BE2C (cell line): ENCODE results near the gene ABCC8.

Experiments
- DNase-seq: peaks from one replicate; pipeline ENCODE4 v3.0.0-alpha.2; 2020
- H3K27me3 ChIP-seq: fragments of 250-450 bp; sonication (Bioruptor Pico); 2 replicates; pipeline ENCODE4 v1.5.1; 2020; ENCODE audit warnings: mild to moderate bottlenecking
- H3K36me3 ChIP-seq: fragments of 250-450 bp; sonication (Bioruptor Pico); 2 replicates; pipeline ENCODE4 v1.5.1; 2020; ENCODE audit warnings: mild to moderate bottlenecking
- H3K4me1 ChIP-seq: fragments of 250-450 bp; sonication (Bioruptor Pico); 2 replicates; pipeline ENCODE4 v1.5.1; 2020
- H3K4me3 ChIP-seq: 2 replicates; pipeline ENCODE4 v1.5.1; 2011; ENCODE audit warnings: low read depth, low read length
- H3K9me3 ChIP-seq: fragments of 250-450 bp; sonication (Bioruptor Pico); 2 replicates; pipeline ENCODE4 v1.5.1; 2020
- CTCF ChIP-seq: IDR thresholded peaks from 2 replicates; pipeline ENCODE4 v1.5.1; 2012; ENCODE audit warnings: mild to moderate bottlenecking, low read depth, low read length

ABCC8 gene

GRCh38 chr11:17479284-17480214, 2.9 kb upstream of the ABCC8 start:
- H3K36me3 ChIP-seq = no peaks in the 10 kb centered on the region
- peak overlapping the region; percentile 32 for H3K4me3 ChIP-seq
- H3K4me1 ChIP-seq = no peaks in the 10 kb centered on the region
- peaks cover 13% of the 10 kb centered on the region for H3K27me3 ChIP-seq
- H3K9me3 ChIP-seq = no peaks in the 10 kb centered on the region
- no peak for TF ChIP-seq CTCF
- DNase-seq = peak; percentile 58

DNA sequence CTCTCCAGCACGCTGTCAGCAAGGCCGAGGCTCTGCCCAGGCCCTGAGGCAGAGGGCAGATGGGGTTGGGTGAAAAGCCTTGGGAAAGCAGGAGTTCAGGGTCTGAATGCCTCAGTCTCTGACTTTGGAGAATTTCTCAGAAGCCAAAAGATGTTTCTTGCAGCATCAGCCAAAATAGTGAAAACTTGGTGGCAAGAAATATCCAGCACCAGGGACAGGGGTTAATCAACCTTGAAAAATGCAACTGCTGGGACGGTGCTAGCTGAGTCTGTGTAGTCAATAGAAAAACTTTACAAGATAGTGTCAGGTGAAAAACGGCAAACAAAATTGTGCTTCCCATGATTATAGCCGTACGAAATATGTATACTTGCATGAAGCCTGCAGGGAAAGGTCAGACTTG, 1.4 kb upstream of the ABCC8 start:
- Histone ChIP-seq H3K4me1 (no peaks in the 10 kb centered on the region), H3K36me3 (no peaks in the 10 kb centered on the region), H3K9me3 (no peaks in the 10 kb centered on the region), H3K4me3 (no peak overlapping the region), H3K27me3 (peaks cover 13% of the 10 kb centered on the region)
- DNase-seq = no peak
- no peak for TF ChIP-seq CTCF

GRCh38 chr11:17477361-17477760, 716 bp upstream of the ABCC8 start:
- no peaks in the 10 kb centered on the region for H3K4me1 ChIP-seq
- no peaks in the 10 kb centered on the region for H3K9me3 ChIP-seq
- no peaks in the 10 kb centered on the region for H3K36me3 ChIP-seq
- TF ChIP-seq CTCF = no peak
- H3K4me3 ChIP-seq = no peak overlapping the region
- H3K27me3 ChIP-seq = peaks cover 13% of the 10 kb centered on the region
- no peak for DNase-seq

DNA sequence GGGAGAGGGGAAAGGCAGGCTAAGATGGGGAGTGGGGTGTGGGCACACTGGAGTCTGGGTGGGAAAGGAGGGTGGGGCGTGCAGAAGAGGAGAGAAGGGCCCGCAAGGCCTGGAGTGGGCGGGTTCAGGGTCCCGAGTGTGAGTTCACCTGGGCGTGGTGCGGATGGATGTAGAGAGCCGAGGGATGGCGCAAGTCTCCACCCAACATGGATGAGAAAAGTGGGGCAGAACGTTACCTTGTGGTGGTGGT, 364 bp upstream of the ABCC8 start:
- Histone ChIP-seq H3K4me3 (no peak overlapping the region), H3K27me3 (peaks cover 13% of the 10 kb centered on the region), H3K36me3 (no peaks in the 10 kb centered on the region), H3K9me3 (no peaks in the 10 kb centered on the region), H3K4me1 (no peaks in the 10 kb centered on the region)
- DNase-seq = no peak
- no peak for TF ChIP-seq CTCF

GRCh38 chr11:17475666-17476316, 854 bp downstream of the ABCC8 start:
- DNase-seq = no peak
- no peak for TF ChIP-seq CTCF
- Histone ChIP-seq H3K4me1 (no peaks in the 10 kb centered on the region), H3K4me3 (peak overlapping the region; percentile 55), H3K36me3 (no peaks in the 10 kb centered on the region), H3K9me3 (no peaks in the 10 kb centered on the region), H3K27me3 (peaks cover 13% of the 10 kb centered on the region)
